NCI-H524 treated with DMSO at 0.1 percent for 48 hours (cell line): ENCODE data around the gene ANGPTL8.

Source experiments
- DNase-seq: peaks from one replicate; lab custom pipeline; 2025; lab: John Stamatoyannopoulos, UW

The ANGPTL8 gene

DNA sequence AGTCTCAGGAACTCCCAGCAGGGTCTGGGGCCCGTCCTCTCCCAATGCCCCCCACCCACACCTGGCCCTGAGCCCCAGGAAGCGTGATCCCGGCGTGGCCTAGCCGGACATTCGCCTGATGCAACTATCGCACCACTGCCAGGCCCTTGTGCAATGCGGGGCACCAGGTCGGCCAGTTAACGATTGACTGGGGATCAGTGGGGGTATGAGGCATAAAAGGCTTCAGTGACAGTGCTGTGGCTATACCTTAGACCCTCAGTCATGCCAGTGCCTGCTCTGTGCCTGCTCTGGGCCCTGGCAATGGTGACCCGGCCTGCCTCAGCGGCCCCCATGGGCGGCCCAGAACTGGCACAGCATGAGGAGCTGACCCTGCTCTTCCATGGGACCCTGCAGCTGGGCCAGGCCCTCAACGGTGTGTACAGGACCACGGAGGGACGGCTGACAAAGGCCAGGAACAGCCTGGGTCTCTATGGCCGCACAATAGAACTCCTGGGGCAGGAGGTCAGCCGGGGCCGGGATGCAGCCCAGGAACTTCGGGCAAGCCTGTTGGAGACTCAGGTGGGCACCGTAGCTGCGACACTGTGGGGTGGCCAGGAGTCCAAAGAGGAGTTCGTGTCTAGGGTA is at the start of gene ANGPTL8:
Gene ANGPTL8 (plus strand): TSS at position 243 of the 624 bp plus-strand sequence. CDS start 19 bp downstream, at position 262.
- no peak for DNase-seq

DNA sequence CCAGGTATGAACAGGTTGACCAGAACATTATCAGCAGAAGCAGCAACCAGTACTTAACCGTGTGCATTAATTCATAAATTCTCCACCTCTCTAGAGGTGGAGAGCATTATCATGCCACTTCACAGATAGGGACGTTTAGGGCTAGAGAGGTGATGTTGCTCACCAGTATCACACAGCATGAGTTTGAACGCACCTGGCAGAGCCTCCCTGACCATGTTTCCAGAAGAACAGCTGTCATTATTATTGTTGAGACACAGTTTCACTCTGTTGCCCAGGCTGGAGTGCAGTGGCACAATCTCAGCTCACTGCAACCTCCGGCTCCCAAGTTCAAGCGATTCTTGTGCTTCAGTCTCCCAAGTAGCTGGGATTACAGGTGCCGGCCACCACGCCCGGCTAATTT is 48.9 kb upstream of the ANGPTL8 start:
- no peak for DNase-seq

GRCh38 chr19:11191273-11191755 is 48.1 kb upstream of the ANGPTL8 start:
- no peak for DNase-seq

DNA sequence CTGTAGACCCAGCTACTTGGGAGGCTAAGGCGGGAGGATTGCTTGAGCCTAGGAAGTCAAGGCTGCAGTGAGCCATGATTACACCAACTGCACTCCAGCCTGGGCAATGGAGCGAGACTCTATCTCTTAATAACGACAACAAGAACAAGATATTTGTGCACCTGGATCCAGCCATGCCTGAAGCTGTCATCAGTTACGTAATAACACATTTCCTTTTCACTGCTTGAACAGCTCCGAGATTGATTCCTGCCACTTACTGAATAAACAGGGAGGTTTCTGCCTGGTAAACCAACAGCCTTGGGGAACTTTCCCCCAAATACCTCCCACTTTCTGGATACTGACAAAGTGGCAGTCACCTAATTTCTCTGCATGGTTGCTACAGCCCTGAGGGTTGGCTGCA is 47.5 kb upstream of the ANGPTL8 start:
- DNase-seq, result no peak

- no peak for DNase-seq
These were observed 46.2 kb upstream of the ANGPTL8 start for GRCh38 chr19:11192957-11193939.

DNA sequence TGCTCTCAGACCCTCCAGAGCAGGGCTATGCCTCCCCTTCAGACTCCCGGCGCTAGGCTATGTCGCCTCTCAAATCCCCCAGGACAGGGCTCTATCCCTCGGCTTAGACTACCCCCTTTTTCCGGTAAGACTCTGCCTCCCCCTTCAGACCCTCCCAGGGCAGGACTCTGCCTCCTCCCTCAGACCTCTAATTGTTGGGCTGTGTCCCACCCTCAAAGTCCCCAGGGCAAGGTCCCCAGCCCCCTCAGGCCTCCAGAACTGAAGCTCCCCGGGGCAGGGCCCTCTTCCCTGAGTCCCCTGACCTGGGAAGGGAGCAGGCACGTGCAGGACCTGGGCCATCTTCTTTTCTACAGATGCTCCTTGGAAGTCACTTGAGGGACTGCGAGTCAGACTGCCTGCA is 45.2 kb upstream of the ANGPTL8 start:
- DNase-seq, result no peak

DNA sequence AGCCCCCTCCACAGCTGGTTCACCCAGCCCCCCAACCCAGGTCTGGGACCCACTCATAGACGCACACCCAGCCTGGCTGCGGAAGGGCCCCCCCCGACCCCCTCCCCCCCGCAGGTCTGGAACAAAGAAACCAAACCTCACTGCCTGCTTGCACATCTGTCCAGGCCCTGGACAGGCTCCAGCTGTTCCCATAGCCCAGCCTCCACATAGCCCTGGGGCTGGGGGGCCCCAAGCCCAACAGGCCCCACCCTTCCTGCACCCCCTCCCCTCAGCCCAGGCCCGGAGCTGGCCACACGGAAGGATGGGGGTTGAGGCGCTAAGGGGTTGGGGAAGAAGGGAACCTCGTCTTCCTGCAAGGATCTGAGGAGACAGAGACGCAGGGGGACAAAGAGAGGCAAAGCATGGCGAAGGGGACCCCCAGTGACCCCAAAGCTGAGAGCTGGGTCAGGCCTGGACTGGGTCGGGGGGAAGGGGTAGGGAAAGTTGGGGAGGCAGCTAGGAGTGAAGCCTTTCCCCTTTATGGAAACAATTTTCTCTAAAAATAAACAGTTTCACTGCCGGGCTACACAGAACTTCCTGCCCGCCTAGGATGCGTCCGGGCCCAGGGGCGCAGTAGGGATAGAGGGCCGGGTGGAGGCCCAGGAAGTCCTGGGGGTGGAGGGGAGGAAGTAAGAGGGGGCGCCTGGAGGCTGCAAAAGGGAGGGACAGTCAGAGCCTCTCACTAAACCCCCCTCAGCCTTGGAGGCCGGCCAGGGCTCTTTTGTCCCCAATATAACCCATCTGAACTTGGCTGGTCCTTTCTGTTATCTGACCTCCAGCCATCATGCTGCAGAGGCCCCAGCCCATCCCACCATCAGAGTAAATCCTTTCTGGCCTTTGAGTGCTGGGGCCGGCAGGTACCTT is 44.5 kb upstream of the ANGPTL8 start:
- no peak for DNase-seq

DNA sequence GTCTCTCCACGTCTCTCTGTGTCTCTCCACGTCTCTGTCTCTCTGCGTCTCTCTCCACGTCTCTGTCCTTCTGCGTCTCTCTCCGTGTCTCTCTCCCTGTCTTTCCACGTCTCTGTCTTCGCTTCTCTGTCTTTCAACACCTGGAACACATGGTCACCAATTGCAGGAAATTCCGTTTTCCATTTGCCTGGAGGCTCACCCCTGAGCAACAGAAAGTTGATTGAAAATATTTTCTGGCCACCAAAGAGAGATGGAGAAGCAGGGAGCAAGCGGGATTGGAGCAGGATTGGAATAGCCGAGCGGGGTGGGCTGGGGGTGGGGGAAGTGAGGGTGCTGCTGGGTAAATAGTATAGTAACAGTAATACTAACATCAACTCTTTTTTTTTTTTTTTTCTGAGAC is 43.7 kb upstream of the ANGPTL8 start:
- no peak for DNase-seq

GRCh38 chr19:11196406-11197287 is 42.8 kb upstream of the ANGPTL8 start:
- no peak for DNase-seq

DNA sequence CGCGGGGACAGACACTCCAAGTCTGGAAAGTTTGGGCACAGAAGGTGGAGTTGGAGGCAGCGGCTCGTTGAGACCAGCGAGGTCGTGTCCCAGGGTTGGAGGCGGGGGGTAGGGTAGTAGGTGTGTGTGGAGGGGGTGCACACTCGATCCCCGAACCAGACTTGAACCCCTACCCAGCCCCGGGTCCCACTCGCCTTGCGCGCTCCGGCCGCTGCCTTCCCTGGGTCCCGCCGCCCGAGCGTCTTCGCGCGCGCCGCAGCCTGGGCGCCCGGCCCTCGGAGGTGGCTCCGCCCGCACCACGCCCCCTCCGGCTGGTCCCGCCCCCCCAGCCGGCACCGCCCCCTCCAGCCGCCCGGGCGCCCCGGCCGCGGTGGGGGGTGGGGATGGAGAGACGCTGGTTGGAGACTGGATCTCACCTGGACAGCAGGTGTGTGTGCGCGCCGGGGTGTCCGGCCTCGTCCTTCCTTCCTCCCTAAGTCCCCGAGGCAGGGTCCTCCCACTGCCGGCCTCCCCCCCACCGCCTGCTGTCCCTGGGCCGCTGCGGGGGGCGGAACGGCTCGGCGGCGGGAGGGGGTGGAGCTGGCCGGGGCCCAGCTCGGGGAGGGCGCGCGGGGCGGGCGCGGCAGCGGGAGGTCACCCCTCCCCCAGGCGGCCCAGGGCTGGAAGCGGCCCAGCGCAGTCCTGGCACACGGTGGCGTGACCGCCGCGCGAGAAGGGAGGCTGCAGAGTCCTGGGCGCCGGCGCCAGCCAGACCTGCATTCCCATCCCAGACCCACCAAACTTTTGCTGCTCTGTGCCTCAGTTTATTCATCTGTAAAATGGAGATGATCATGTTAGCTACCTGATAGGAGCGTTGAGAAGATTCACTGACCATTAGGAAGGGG is 41.9 kb upstream of the ANGPTL8 start, which contains the start of gene KANK2:
Gene KANK2 (minus strand): TSS at position 255 of the 884 bp plus-strand sequence. CDS start 3,034 bp downstream, outside the sequence.
- no peak for DNase-seq

DNA sequence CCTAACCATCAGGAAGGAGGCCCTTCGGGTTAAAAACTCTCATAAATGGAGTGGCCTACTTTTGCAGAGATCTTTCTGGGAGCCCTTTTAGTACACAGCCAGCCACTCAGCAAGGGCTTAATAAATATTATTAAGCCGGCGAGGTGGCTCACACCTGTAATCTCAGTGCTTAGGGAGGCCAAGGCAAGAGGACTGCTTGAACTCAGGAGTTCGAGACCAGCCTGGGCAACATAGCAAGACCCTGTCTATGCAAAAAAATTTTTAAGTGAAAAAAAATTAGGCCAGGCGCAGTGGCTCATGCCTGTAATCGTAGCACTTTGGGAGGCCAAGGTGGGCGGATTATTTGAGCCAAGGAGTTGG is 41.3 kb upstream of the ANGPTL8 start:
- no peak for DNase-seq

DNA sequence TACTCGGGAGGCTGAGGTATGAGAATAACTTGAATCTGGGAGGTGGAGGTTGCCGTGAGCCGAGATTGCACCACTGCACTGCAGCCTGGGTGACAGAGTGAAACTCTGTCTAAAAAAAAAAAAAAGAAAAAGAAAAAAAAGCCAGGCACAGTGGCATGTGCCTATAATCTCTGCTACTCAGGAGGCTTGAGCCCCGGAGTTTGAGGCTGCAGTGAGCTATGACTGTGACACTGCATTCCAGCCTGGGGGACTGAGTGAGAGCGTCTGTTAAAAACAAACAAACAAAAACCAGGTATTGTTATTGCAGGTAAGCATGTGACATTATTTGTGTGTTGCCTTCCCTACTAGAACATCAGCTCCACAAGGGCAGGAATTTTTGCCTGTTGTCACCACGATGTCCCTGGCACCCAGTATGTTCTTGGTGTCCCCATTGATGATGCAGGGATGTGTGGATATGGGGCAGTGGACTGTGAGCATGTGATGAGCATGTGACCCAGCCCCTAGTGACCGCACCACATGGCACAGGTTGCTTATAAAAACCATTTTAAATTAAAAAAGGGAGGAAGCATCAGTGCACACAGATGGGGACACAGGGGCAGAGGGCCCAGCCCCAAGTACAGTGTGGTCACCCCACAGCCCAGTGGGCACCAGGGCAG is 40.5 kb upstream of the ANGPTL8 start:
- DNase-seq, result no peak

- no peak for DNase-seq
These were observed 39.9 kb upstream of the ANGPTL8 start for GRCh38 chr19:11199517-11199916.

- no peak for DNase-seq
These were observed 39.3 kb upstream of the ANGPTL8 start for GRCh38 chr19:11200015-11200574.

GRCh38 chr19:11200931-11201330 is 38.5 kb upstream of the ANGPTL8 start:
- DNase-seq, result no peak

DNA sequence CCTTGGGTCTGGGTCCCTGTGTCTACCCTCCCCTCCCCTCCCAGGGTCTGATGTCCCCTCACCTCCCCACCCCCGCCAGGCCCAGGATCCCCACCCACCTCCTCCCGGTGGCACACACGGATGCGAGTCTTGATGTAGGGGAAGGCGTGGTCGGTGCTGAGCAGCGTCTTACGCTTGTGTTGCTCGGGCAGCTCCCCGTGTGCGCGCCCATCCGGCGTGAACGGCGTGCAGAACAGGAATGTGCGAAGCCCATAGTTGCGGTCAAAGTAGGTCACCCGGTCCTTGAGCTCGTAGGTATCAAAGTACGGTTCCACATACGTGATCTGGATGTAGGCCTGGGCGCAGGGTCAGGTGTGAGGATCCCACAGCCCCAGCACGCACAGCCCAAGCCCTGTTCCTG is 37.6 kb upstream of the ANGPTL8 start:
- no peak for DNase-seq

- no peak for DNase-seq
These were observed 36.8 kb upstream of the ANGPTL8 start for GRCh38 chr19:11202488-11203193.
